CD4-positive, alpha-beta T cell treated with Interleukin-4 for 1 hour (primary cell): ENCODE measurements around the gene WDR18.

Experiments
- DNase-seq, 2 donors: peaks; one replicate each; pipeline ENCODE4 v3.0.0-alpha.2; 2020 to 2022

The WDR18 gene

GRCh38 chr19:966485-967088, 17.6 kb upstream of the WDR18 start:
- no peak for DNase-seq

DNA sequence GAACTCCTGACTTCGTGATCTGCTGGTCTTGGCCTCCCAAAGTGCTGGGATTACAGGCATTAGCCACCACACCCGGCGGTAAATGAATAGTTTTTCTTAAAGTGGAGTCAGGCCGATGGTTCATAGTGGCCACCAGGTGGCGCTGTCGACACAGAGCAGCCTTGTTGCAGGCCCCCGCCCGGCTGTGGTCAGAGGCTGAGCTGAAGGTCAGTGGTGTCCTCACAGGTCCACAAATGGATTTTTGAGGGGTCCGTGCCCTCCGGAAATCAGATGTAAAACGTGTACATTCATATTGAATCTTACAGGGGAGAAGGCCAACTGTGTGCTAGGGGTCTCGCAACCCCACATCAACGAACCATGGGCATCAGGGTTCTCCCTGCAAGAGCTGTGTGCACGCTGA, 13.4 kb upstream of the WDR18 start:
- no peak for DNase-seq

- DNase-seq = no peak
Observed at GRCh38 chr19:971795-972194, 12.3 kb upstream of the WDR18 start.

- DNase-seq = no peak
Observed at GRCh38 chr19:972281-972680, 11.9 kb upstream of the WDR18 start.

GRCh38 chr19:973726-974563, 10.2 kb upstream of the WDR18 start:
- no peak for DNase-seq

DNA sequence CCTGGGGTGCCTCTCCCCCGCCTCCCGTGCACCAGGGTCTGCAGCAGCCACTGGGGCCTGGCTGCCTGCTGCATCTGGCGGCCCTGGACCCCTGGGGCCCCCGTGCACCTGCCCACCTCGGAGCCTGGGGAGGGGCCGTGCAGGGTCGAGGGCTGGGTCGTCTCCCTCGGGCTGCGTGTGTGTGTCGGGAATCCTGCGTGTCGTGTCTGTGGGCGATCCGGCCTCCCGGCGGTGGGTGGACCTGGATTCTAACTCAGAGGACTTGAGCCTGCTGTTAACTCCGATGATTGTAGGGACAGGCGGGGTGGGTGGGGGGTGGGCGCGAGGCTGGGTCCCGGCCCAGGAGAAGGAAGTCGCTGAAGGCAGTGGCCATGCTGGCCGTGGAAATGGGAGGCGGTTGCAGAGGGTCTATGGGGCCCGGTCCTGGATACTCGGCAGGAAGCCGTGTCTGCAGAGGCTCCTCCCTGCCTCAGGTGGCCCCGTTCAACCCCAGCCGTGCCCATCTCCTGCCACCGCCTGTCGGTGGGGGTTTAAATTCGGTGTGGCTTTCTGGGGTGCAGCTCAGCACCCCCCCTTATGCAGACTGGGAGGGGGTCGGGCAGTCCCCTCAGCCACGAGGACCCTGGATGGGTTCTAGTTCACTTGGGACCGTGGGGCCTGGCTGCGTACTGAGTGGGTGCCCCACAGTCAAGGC, 9.4 kb upstream of the WDR18 start:
- DNase-seq = no peak

GRCh38 chr19:976476-976875, 7.7 kb upstream of the WDR18 start:
- no peak for DNase-seq

GRCh38 chr19:977058-977464, 7.1 kb upstream of the WDR18 start:
- DNase-seq = no peak

DNA sequence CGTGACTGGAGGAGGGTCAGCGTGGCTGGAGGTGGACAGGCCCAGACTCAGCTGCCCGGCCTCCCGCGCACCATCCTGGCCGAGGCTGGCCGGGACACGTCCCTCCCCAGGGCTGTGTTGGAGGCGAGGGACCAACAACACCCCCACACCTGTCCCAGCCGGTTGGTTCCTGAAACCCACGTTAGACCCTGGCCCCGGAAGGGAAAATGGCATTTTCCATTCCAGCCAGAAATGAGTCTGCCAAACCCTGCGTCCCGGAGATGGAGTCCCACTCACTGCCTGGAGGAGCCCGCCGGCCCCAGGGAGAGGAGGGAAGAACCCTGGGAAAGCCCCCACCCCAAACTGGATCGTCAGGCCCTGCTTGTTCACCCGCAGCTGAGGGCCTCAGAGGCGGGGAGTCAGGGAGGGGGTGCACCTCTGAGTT, 4.8 kb upstream of the WDR18 start:
- DNase-seq = no peak

DNA sequence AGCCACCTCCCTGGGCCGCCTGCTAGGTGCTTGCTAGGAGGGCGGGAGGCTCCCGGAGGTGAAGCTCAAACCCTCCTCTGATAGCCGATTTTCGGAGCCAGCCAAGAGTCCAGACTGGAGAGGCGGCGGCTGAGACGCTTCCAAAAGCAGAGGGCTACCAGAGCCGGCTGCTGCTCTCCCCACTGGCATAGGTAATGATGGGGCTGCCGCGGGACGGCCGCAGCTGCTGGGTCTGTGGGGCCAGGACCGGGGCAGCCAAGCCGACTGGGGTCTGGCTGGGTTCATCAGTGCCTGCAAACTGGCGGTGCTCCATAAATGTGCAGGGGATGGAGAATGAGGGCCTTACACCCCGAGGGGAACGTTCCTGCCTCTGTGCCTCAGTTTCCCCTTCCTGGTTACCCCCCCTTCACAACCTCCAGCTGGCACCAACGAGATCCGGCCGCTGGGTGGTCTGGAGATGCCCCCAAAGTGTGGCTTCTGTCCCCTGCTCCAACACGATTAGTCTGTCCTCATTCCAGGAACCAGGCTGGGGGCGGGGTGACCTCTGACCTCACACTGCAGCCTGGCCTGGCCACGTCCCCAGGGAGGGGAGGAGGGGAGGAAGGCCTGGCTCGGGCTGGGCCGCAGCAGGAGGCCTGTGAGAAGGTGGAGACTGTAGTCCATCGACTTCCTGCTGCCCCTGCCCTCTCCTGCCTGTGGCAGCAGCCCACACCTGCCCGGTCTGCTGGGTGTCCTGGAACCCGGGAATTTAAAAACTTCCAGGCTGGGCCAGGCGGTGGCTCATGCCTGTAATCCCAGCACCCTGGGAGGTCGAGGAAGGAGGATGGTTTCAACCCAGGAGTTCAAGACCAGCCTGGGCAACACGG, 3.8 kb upstream of the WDR18 start:
- DNase-seq = no peak

DNA sequence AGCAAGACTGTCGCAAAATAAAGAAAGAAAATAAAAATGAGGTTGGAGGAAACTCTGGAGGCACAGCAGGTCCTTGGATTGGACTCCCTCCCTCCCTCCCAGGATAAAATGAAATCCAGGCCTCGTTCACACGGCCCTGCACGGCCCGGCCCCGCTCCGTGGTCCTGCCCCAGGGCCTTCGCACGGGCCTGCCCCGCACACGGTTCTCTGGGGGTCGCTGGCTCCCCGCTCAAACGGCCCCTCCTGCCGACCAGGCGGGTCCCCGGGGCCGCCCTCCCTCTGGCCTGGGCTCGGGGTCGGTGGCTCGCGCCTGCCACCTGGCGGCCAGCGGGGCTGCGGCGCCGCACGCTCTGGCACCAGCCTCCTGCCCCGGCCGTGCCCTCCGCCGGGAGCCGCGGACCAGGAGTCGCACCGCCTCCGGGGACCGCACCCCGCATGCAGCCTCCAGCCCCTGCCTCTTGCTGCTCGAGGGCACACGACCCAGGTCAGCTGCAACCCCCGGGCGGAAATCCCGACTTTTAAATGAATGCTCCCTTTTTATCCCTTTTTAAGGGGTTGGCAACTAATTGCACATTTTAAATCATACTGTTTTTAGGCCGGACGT, 1.5 kb upstream of the WDR18 start:
- DNase-seq = peak; percentile 73 to 74

DNA sequence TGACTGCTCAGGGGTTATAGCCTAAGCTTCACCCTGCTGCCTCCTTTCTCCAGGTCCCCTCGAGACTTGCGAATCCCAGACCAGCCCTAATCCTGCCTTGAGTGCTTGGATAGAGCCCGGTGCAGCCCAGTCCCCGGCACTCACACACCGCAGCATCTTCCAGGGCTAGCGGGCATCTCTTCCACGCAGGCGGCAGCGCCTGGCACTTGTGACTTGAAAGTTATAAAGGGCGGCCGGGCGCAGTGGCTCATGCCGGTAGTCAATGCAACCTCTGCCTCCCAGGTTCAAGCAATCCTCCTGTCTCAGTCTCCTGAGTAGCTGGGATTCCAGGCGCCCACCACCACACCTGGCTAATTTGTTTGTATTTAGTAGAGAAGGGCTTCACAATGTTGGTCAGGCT, 1.9 kb downstream of the WDR18 start:
- no peak for DNase-seq

DNA sequence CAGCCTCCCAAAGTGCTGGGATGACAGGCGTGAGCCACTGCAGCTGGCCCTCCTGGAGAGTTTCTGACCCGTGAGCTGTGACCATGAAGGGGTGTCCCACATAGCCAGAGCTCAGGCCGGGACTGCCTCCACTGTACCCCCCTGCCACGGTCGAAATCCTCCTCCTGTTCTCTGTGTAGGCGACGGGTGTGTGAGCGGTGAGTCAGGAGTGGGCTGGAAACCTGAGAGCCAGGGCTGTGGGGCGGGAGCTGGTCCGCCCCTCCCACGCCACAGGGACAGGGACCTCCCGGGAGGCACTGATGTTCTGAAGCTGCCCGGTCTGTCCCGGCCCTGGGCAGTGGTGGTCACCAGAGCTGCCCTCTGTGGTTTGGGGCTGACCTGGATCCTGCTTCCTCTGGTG, 3.9 kb downstream of the WDR18 start:
- DNase-seq = no peak

- no peak for DNase-seq
Observed at GRCh38 chr19:988510-988909, 4.4 kb downstream of the WDR18 start.

DNA sequence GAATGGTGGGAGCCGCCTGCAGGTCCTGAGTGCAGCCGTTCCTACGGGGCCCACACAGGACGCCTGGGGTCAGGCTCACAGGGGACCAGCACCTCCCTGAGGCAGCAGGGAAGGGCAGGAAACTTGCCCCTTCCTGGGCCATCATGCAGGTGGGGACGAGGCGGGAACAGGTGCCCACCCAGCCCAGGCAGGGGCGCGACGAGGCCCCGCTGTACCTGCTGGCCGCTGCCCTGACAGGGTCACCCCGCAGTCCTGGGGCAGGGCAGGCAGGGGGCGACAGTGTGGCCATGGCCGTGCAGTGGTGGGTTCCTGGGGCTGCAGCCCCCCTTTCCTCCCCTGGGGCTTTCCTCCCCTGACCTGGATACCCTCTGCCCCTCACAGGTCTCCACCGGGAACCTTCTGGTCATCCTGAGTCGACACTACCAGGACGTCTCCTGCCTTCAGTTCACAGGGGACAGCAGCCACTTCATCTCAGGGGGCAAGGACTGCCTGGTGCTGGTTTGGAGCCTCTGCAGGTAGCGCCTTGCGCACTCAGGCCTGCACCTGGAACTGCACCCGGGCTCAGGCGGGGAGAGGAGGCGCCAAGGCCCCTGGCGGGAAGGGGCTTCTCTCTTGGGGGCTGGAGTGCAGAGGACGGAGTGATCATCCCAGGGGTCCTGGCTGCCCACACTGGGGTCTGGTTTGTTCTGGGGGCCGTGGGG, 5.4 kb downstream of the WDR18 start:
- no peak for DNase-seq

DNA sequence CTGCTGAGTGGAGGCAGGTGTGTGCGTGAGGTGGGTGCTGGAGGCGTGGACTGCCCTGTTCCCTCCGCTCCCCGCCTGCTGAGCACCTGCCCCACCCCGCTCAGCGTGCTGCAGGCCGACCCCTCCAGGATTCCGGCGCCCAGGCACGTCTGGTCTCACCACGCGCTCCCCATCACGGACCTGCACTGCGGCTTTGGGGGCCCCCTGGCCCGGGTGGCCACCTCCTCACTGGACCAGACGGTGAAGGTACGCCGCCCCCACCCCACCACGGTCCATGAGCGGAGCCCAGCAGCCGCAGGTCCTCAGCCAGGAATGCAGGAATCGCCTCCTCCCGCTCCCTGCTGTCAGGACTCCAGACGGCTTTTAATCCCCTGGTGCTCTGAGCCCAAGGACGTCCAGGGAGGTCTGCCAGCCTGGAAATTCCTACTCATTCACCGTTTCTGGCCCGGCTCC, 6.0 kb downstream of the WDR18 start:
- no peak for DNase-seq

DNA sequence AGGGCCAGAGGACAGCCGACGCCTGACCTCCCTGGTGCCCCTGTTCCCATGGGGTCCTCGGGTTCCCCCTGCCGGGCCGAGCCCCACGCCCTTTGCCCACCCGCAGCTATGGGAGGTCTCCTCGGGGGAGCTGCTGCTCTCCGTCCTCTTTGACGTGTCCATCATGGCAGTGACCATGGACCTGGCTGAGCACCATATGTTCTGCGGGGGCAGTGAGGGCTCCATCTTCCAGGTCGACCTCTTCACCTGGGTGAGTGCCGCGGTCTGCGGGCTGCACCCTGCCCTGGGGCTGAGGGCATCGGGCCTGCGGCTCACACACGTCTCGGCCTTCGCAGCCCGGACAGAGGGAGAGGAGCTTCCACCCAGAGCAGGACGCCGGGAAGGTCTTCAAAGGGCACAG, 6.6 kb downstream of the WDR18 start:
- DNase-seq = no peak

- DNase-seq = peak; percentile 54 to 56
Observed at GRCh38 chr19:991174-991931, 7.2 kb downstream of the WDR18 start.

- no peak for DNase-seq
Observed at GRCh38 chr19:991932-992669, 8.0 kb downstream of the WDR18 start.

GRCh38 chr19:992670-993055, 8.5 kb downstream of the WDR18 start:
- no peak for DNase-seq
